Breast epithelium (tissue), 4 donors: ENCODE data around the gene SAP30BP. TPM values are rescaled to one million over a fixed set of nuclear protein-coding genes. Genes with fewer than 3 reads are reported as not detected.

ENCODE experiments used
- DNase-seq, 2 donors: peaks; one replicate each; pipeline ENCODE4 v3.0.0-alpha.2; 2019; ENCODE audit warnings: low spot score in 2 of 2
- H3K27ac ChIP-seq, 2 donors: fragments of 200-600 bp; sonication (generic) in 1 of 2; one replicate each; pipeline ENCODE4 v1.5.1; 2016 to 2019; ENCODE audit warnings: mild to moderate bottlenecking in 1 of 2
- H3K27me3 ChIP-seq, 2 donors: fragments of 200-600 bp; sonication (generic) in 1 of 2; one replicate each; pipeline versions ENCODE4 v1.5.1 to v1.6.0; 2017 to 2019; ENCODE audit warnings: control low read depth in 1 of 2, mild to moderate bottlenecking in 1 of 2
- H3K36me3 ChIP-seq: fragments of 200-600 bp; one replicate; pipeline ENCODE4 v1.5.1; 2019
- H3K4me1 ChIP-seq, 2 donors: fragments of 200-600 bp; sonication (generic); one replicate each; pipeline ENCODE4 v1.5.1; 2016 to 2019; ENCODE audit warnings: control low read depth in 1 of 2
- H3K4me3 ChIP-seq, 3 donors: fragments of 200-600 bp; sonication (generic); 1 replicate in 2 of 3; 2 replicates in 1 of 3; pipeline ENCODE4 v1.5.1; 2016 to 2019; ENCODE audit warnings: mild to moderate bottlenecking in 3 of 3, moderate library complexity in 2 of 3
- H3K9me3 ChIP-seq, 2 donors: fragments of 200-600 bp; sonication (generic) in 1 of 2; one replicate each; pipeline ENCODE4 v1.5.1; 2016 to 2019; ENCODE audit warnings: control low read depth in 1 of 2
- POLR2A ChIP-seq: fragments of 450-650 bp; IDR thresholded peaks from one replicate; pipeline ENCODE4 v1.6.1; 2016; ENCODE audit warnings: antibody characterized with exemption, mild to moderate bottlenecking, moderate library complexity
- POLR2AphosphoS5 ChIP-seq, 3 donors: sonication (generic); formaldehyde crosslinking; IDR thresholded peaks; one replicate each; pipeline ENCODE4 v1.6.1; 2017; ENCODE audit warnings: antibody characterized with exemption in 3 of 3
- intact Hi-C: fragments of 100-400 bp; cut with DNase I; formaldehyde crosslinking; loops from one replicate; pipeline ENCODE4 v1.15.1; 2023; ENCODE audit warnings: low total_unique reads
- total RNA-seq, 3 donors: library from RNA; depleted of rRNA; stranded (reverse); fragments of >200 nt; gene quantifications; one replicate each; pipeline ENCODE4 v1.1.0, GENCODE V29; 2016
- TF ChIP-seq, protein P1 (sequence below), 3 donors: fragments of 450-650 bp; IDR thresholded peaks; one replicate each; pipeline ENCODE4 v1.5.1; 2016 to 2017; ENCODE audit warnings: antibody characterized with exemption in 3 of 3, mild to moderate bottlenecking in 3 of 3, moderate library complexity in 3 of 3

The SAP30BP gene
- total RNA-seq, 3 donors from 2014 or later, result 68.3 to 89.5 (median 86.1) TPM

- Histone ChIP-seq H3K4me1 (no peaks in the 10 kb centered on the region), H3K36me3 (no peaks in the 10 kb centered on the region), H3K27me3 (peaks cover 3% of the 10 kb centered on the region in 2 donors), H3K9me3 (no peaks in the 10 kb centered on the region), H3K4me3 (peak overlapping the region; percentile 43 to 83 (median 82)), H3K27ac (peak overlapping the region; percentile 86 to 94)
- intact Hi-C loops, result no loop called here
- DNase-seq, result no peak
- TF ChIP-seq, protein P1, sequence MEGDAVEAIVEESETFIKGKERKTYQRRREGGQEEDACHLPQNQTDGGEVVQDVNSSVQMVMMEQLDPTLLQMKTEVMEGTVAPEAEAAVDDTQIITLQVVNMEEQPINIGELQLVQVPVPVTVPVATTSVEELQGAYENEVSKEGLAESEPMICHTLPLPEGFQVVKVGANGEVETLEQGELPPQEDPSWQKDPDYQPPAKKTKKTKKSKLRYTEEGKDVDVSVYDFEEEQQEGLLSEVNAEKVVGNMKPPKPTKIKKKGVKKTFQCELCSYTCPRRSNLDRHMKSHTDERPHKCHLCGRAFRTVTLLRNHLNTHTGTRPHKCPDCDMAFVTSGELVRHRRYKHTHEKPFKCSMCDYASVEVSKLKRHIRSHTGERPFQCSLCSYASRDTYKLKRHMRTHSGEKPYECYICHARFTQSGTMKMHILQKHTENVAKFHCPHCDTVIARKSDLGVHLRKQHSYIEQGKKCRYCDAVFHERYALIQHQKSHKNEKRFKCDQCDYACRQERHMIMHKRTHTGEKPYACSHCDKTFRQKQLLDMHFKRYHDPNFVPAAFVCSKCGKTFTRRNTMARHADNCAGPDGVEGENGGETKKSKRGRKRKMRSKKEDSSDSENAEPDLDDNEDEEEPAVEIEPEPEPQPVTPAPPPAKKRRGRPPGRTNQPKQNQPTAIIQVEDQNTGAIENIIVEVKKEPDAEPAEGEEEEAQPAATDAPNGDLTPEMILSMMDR (IDR thresholded peaks at IDR 0.05), result no peak
- no peak for TF ChIP-seq POLR2A
- no peak for TF ChIP-seq POLR2AphosphoS5 (IDR thresholded peaks at IDR 0.05)
These were observed 54.9 kb downstream of the SAP30BP start for GRCh38 chr17:75722076-75722475.

DNA sequence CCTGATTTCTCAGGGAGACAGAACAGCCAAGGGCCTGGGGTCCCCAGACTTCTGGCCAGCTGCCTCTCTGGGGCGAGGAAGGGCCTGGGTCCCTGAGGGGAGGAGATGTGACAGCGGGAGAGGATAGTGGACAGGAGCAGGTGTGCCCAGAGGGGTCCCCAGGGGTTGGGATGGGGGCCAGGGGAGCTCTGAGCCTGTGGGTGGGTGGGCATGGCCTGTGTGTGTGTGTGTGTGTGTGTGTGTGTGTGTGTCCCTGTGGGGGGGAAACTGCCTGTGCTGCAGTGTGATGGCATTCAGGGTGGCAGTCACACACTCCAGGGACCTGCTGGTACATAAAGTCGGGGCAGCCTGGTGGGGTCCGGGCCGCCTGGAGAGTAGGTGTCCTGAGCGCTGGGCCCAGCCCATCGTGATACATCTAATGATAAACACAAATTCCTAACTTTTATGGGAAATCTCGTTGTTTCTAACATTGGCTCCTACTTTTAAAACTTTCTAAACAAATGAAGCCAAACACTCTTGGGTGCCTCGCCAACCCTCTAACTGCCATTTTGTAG lies 55.5 kb downstream of the SAP30BP start:
- Histone ChIP-seq H3K4me3 (peak overlapping the region; percentile 43 to 83 (median 82)), H3K4me1 (no peaks in the 10 kb centered on the region), H3K36me3 (no peaks in the 10 kb centered on the region), H3K9me3 (no peaks in the 10 kb centered on the region), H3K27ac (peak overlapping the region; percentile 86 to 94), H3K27me3 (peaks cover 3% of the 10 kb centered on the region in 2 donors)
- intact Hi-C loops, result no loop called here
- TF ChIP-seq POLR2A (no peak), POLR2AphosphoS5 (IDR thresholded peaks at IDR 0.05) (no peak)
- TF ChIP-seq, protein P1 (IDR thresholded peaks at IDR 0.05), result no peak
- no peak for DNase-seq

DNA sequence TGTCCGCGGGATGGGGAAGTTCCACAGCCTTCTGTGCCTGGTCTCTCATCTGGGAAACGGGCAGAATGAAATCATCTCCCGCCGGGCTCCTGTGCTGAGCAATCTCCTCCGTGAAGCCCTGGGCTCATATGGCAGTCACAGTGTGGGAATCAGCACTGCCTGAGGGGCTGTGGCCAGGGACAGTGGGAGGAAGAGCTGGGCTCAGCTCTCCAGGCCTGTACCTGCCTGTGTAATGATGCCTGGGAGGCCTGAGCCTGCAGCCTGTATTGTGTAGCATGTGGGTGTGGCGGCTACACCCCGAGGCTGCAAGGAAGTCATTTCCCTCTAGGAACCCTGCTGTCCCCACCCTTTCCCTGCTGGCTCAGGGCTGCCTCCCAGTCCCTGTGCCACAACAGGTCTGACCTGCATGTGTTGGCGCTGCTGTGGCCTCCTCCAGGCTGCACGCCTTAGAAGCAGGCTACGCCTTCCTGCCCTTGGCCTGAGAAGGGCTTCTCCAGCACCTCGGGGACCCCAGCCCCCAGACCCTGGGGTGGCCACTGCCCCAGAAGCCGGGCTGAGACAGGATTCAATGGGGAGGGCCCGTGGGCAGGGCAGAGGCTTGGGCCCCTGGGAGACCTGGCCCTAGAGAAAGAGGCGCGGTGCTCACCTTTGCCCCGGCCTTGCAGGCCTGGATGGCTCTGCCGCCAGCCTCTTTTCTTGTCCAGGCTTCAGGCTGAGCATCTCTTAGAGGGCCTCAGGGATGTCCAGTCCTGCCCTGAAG lies 56.2 kb downstream of the SAP30BP start:
- Histone ChIP-seq H3K4me1 (no peaks in the 10 kb centered on the region), H3K9me3 (no peaks in the 10 kb centered on the region), H3K27ac (peak overlapping the region; percentile 86 to 94), H3K27me3 (peaks cover 3% of the 10 kb centered on the region in 2 donors), H3K36me3 (no peaks in the 10 kb centered on the region), H3K4me3 (peak overlapping the region; percentile 43 to 83 (median 82))
- TF ChIP-seq, protein P1 (IDR thresholded peaks at IDR 0.05), result no peak
- TF ChIP-seq POLR2A, result no peak
- TF ChIP-seq POLR2AphosphoS5 (IDR thresholded peaks at IDR 0.05), result no peak
- intact Hi-C loops, result no loop called here
- DNase-seq, result no peak

DNA sequence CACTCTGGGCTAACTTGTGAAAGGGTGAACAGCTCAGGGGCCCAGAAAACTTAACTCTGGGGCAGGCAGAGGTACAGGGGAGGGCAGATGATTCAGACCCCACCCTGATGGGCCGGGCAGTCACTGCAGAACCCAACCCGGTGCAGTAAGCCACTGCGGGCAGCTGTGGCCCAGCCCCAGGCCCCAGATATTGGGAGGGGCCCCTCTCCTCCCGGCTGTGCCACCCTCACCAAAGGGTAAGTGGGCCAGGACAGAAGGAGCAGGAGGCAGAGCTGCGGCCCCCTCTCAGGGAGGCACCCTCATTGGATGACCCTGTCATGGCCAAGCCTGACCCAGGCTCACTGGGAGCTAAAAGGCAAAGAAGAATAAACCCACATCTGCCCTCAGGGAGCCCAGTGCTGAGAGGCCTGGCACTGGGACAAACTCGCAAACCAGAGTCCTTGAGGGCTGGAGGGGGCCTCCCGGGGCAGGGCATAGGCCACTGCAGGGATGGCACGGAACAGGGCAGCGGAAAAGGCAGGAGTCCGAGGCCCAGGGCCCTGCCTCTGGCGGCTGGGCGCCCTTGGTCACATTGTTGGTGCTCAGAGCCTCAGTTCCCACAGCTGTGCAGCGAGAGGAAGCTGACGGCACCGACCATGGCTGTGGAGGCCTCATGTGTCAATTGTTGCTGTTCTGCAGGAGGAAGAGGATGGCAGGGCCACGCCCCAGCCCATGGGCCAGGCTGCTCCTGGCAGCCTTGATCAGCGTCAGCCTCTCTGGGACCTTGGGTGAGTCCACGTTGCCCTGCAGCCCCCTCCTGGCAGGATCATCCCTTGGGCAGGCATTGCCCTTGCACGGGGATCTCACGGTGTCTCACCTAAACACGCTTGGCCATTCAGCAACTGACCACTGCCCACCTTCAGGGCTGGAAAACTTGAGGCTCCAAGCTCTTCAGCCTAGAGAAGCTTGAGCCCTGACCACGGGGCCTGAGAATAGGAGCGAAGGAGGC lies 57.2 kb downstream of the SAP30BP start:
- Histone ChIP-seq H3K4me3 (peak overlapping the region in 2 of 3 donors; percentile 82 to 83), H3K27ac (peak overlapping the region; percentile 86 to 94), H3K27me3 (peaks cover 3% of the 10 kb centered on the region in 2 donors), H3K36me3 (no peaks in the 10 kb centered on the region), H3K9me3 (no peaks in the 10 kb centered on the region), H3K4me1 (no peaks in the 10 kb centered on the region)
- no peak for DNase-seq
- no peak for TF ChIP-seq POLR2A
- TF ChIP-seq POLR2AphosphoS5 (IDR thresholded peaks at IDR 0.05), result no peak
- TF ChIP-seq, protein P1 (IDR thresholded peaks at IDR 0.05), result no peak
- intact Hi-C loops, result no loop called here
